Endothelial cell of umbilical vein (primary cell): ENCODE results near the gene ST6GALNAC4.

Experiments
- CTCF ChIP-seq, 2 donors: IDR thresholded peaks; 1 replicate in 1 of 2; 2 replicates in 1 of 2; pipeline ENCODE4 v1.5.1; 2011; ENCODE audit warnings: low read length in 2 of 2, mild to moderate bottlenecking in 2 of 2, moderate library complexity in 2 of 2, control low read depth in 1 of 2, inconsistent platforms in 1 of 2, low read depth in 1 of 2; ENCODE audit not compliant: insufficient read depth in 1 of 2; ENCODE audit errors: extremely low read depth in 1 of 2
- EZH2 ChIP-seq: IDR thresholded peaks from 2 replicates; pipeline ENCODE4 v1.6.1; 2012; ENCODE audit warnings: borderline replicate concordance, low read depth, mild to moderate bottlenecking, moderate library complexity, low read length, inconsistent platforms; ENCODE audit not compliant: severe bottlenecking
- FOS ChIP-seq: IDR thresholded peaks from 2 replicates; pipeline ENCODE4 v1.6.1; 2011; ENCODE audit warnings: mild to moderate bottlenecking, low read length, moderate library complexity, borderline replicate concordance; ENCODE audit not compliant: insufficient read depth
- MYC ChIP-seq: IDR thresholded peaks from one replicate; pipeline ENCODE4 v1.6.1; 2011; ENCODE audit warnings: mild to moderate bottlenecking, low read depth, low read length
- POLR2A ChIP-seq: IDR thresholded peaks from 2 replicates; pipeline ENCODE4 v1.6.1; 2012; ENCODE audit warnings: low read depth, mild to moderate bottlenecking, control low read depth, low read length
- POLR2AphosphoS5 ChIP-seq: IDR thresholded peaks from 2 replicates; pipeline ENCODE4 v1.6.1; 2012; ENCODE audit warnings: low read depth, mild to moderate bottlenecking, control low read depth, low read length, moderate library complexity; ENCODE audit not compliant: insufficient read depth

DNA sequence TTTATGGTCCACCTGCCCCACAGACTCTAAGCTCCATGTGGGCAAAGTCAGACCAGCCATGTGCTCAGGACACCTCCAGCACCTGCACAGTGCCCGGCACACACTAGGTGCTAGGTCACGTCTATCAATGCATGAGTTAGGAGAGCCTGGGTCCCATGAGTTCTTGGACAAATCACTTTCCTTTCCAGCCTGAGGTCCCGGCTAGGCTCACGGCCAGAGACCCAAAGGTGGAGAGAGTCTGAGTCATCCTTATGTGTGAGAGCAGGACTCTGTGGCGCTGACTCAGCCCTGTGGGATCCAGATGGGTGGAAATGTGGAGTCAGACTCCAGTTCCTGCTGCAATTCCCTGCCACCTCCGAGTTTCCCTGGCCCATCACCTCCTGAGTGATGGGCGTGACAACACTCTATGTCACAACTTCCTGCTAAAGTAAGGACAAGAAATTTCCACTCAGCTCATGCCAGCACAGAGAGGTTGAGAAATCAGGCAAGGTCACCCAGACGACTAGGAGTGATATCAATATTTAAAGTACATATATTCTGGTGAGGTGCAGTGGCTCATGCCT is 2.5 kb upstream of the ST6GALNAC4 start:
- TF ChIP-seq EZH2 (no peak), POLR2AphosphoS5 (peak; percentile 95), CTCF (IDR thresholded peaks at IDR 0.05; ENCODE audit: extremely low read depth in 1 of 2, insufficient read depth in 1 of 2, low read depth in 1 of 2, low read length in 2 of 2) (no peak), FOS (peak; percentile 99), POLR2A (no peak), MYC (peak; percentile 69)
